SK-N-SH treated with all-trans-retinoic acid at 6 μM for 48 hours (cell line): ENCODE results near the gene ZNF692.

Source experiments
- ATAC-seq: fragments of 200-7000 bp; cut with Tn5 transposase; 3 replicates; pipeline ENCODE4 v1.9.1; 2020; ENCODE audit warnings: mild to moderate bottlenecking, moderate library complexity
- ARNTL ChIP-seq: fragments of 450-650 bp; formaldehyde crosslinking; IDR thresholded peaks from 2 replicates; pipeline ENCODE4 v1.5.0; 2020; ENCODE audit warnings: low read depth, mild to moderate bottlenecking, moderate library complexity, borderline replicate concordance
- BACH2 ChIP-seq: fragments of 250-450 bp; sonication (Bioruptor Pico); IDR thresholded peaks from 2 replicates; pipeline ENCODE4 v1.9.0; 2021; ENCODE audit warnings: mild to moderate bottlenecking, borderline replicate concordance
- CREB5 ChIP-seq: fragments of 250-450 bp; sonication (Bioruptor Pico); IDR thresholded peaks from 2 replicates; pipeline ENCODE4 v1.5.1; 2020; ENCODE audit warnings: low read depth, mild to moderate bottlenecking, moderate library complexity
- CSDC2 ChIP-seq: fragments of 250-450 bp; sonication (Bioruptor Pico); IDR thresholded peaks from 2 replicates; pipeline ENCODE4 v1.5.0; 2020; ENCODE audit warnings: mild to moderate bottlenecking, moderate library complexity
- CSRNP3 ChIP-seq: fragments of 250-450 bp; sonication (Bioruptor Pico); IDR thresholded peaks from 2 replicates; pipeline ENCODE4 v1.5.1; 2021; ENCODE audit warnings: mild to moderate bottlenecking, moderate library complexity
- ESRRG ChIP-seq: fragments of 250-450 bp; sonication (Bioruptor Pico); IDR thresholded peaks from 2 replicates; pipeline ENCODE4 v1.6.1; 2021; ENCODE audit warnings: mild to moderate bottlenecking
- GLIS3 ChIP-seq: fragments of 250-450 bp; sonication (Bioruptor Pico); IDR thresholded peaks from 2 replicates; pipeline ENCODE4 v1.5.0; 2020; ENCODE audit warnings: mild to moderate bottlenecking, moderate library complexity
- ISL1 ChIP-seq: fragments of 250-450 bp; sonication (Bioruptor Pico); IDR thresholded peaks from 2 replicates; pipeline ENCODE4 v2.1.2; 2022; ENCODE audit warnings: mild to moderate bottlenecking, moderate library complexity
- OSR1 ChIP-seq: fragments of 250-450 bp; sonication (Bioruptor Pico); IDR thresholded peaks from 2 replicates; pipeline ENCODE4 v1.8.0; 2022; ENCODE audit warnings: moderate library complexity, mild to moderate bottlenecking, inconsistent platforms
- POU6F1 ChIP-seq: fragments of 250-450 bp; sonication (Bioruptor Pico); IDR thresholded peaks from 2 replicates; pipeline ENCODE4 v1.8.0; 2021; ENCODE audit warnings: low read depth, mild to moderate bottlenecking, moderate library complexity, borderline replicate concordance
- PPARA ChIP-seq: fragments of 250-450 bp; sonication (Bioruptor Pico); IDR thresholded peaks from 2 replicates; pipeline ENCODE4 v1.5.0; 2020; ENCODE audit warnings: mild to moderate bottlenecking, borderline replicate concordance
- RARB ChIP-seq: fragments of 250-450 bp; sonication (Bioruptor Pico); IDR thresholded peaks from 2 replicates; pipeline ENCODE4 v1.8.0; 2021; ENCODE audit warnings: mild to moderate bottlenecking, moderate library complexity
- SNAI2 ChIP-seq: fragments of 250-450 bp; sonication (Bioruptor Pico); IDR thresholded peaks from 2 replicates; pipeline ENCODE4 v1.5.0; 2020; ENCODE audit warnings: mild to moderate bottlenecking, moderate library complexity
- TOX ChIP-seq: fragments of 250-450 bp; sonication (Bioruptor Pico); IDR thresholded peaks from 2 replicates; pipeline ENCODE4 v1.8.0; 2021; ENCODE audit warnings: mild to moderate bottlenecking, moderate library complexity, borderline replicate concordance
- TSHZ2 ChIP-seq: fragments of 250-450 bp; sonication (Bioruptor Pico); IDR thresholded peaks from 2 replicates; pipeline ENCODE4 v1.5.0; 2020; ENCODE audit warnings: mild to moderate bottlenecking, moderate library complexity
- ZC3H10 ChIP-seq: fragments of 250-450 bp; sonication (Bioruptor Pico); IDR thresholded peaks from 2 replicates; pipeline ENCODE4 v1.5.1; 2021; ENCODE audit warnings: mild to moderate bottlenecking, moderate library complexity
- ZFP3 ChIP-seq: fragments of 250-450 bp; sonication (Bioruptor Pico); IDR thresholded peaks from 2 replicates; pipeline ENCODE4 v1.5.0; 2020; ENCODE audit warnings: mild to moderate bottlenecking, moderate library complexity
- ZFP30 ChIP-seq: fragments of 450-650 bp; formaldehyde crosslinking; IDR thresholded peaks from 2 replicates; pipeline ENCODE4 v1.5.0; 2022; ENCODE audit warnings: mild to moderate bottlenecking, moderate library complexity
- ZNF565 ChIP-seq: fragments of 450-650 bp; formaldehyde crosslinking; conservative IDR thresholded peaks from 2 replicates; pipeline ENCODE4 v1.5.0; 2020; ENCODE audit warnings: low read depth, mild to moderate bottlenecking, moderate library complexity
- ZNF70 ChIP-seq: fragments of 450-650 bp; formaldehyde crosslinking; IDR thresholded peaks from 2 replicates; pipeline ENCODE4 v1.5.0; 2020; ENCODE audit warnings: mild to moderate bottlenecking, moderate library complexity
- ZNF8 ChIP-seq: fragments of 450-650 bp; formaldehyde crosslinking; IDR thresholded peaks from 2 replicates; pipeline ENCODE4 v1.5.0; 2020; ENCODE audit warnings: mild to moderate bottlenecking, moderate library complexity

ZNF692 gene

GRCh38 chr1:248861616-248862015 lies 2.7 kb upstream of the ZNF692 start:
- ATAC-seq: no peak
- TF ChIP-seq SNAI2: no peak
- TF ChIP-seq ZFP30 (CRISPR knock-in tag): no peak
- no peak for TF ChIP-seq GLIS3 (CRISPR knock-in tag)
- no peak for TF ChIP-seq ARNTL (CRISPR knock-in tag)
- TF ChIP-seq ISL1 (CRISPR knock-in tag): no peak
- TF ChIP-seq CSRNP3 (CRISPR knock-in tag): no peak
- no peak for TF ChIP-seq POU6F1 (CRISPR knock-in tag)
- no peak for TF ChIP-seq ZFP3 (CRISPR knock-in tag)
- TF ChIP-seq ESRRG (CRISPR knock-in tag): no peak
- TF ChIP-seq TOX (CRISPR knock-in tag): no peak
- TF ChIP-seq RARB (CRISPR knock-in tag): no peak
- TF ChIP-seq ZNF565 (CRISPR knock-in tag): no peak
- TF ChIP-seq CSDC2 (CRISPR knock-in tag): no peak
- TF ChIP-seq ZC3H10: no peak
- no peak for TF ChIP-seq PPARA (CRISPR knock-in tag)
- no peak for TF ChIP-seq ZNF70
- no peak for TF ChIP-seq TSHZ2 (CRISPR knock-in tag)
- TF ChIP-seq BACH2 (CRISPR knock-in tag): no peak
- no peak for TF ChIP-seq OSR1 (CRISPR knock-in tag)

GRCh38 chr1:248860007-248860406 lies 1.1 kb upstream of the ZNF692 start:
- ATAC-seq: no peak
- no peak for TF ChIP-seq ARNTL (CRISPR knock-in tag)

GRCh38 chr1:248858096-248858890 lies 592 bp downstream of the ZNF692 start:
- TF ChIP-seq POU6F1 (CRISPR knock-in tag) (no peak), OSR1 (CRISPR knock-in tag) (no peak), ZC3H10 (no peak), ZNF8 (CRISPR knock-in tag) (no peak), ISL1 (CRISPR knock-in tag) (no peak), ZFP30 (CRISPR knock-in tag) (no peak), ARNTL (CRISPR knock-in tag) (no peak), GLIS3 (CRISPR knock-in tag) (no peak), PPARA (CRISPR knock-in tag) (no peak), ZNF70 (no peak), CSDC2 (CRISPR knock-in tag) (no peak), CREB5 (CRISPR knock-in tag) (no peak)
- peak; percentile 72 for ATAC-seq
